ENCODE measurements around the gene GARNL3. TPM values are rescaled to one million over a fixed set of nuclear protein-coding genes. Genes with fewer than 3 reads are reported as not detected.
A peak's percentile ranks its signal among the peaks of the same experiment; 100 is the strongest.

Gene GARNL3
- total RNA-seq, 1 experiment from 2014 or later, result 3.2 TPM

- peak; percentile 21 for DNase-seq (ENCODE audit: low read depth)
Observed at GRCh38 chr9:127308652-127309434, 44.3 kb downstream of the GARNL3 start.

- no peak for DNase-seq (ENCODE audit: low read depth)
Observed at GRCh38 chr9:127309715-127310114, 45.1 kb downstream of the GARNL3 start.

DNA sequence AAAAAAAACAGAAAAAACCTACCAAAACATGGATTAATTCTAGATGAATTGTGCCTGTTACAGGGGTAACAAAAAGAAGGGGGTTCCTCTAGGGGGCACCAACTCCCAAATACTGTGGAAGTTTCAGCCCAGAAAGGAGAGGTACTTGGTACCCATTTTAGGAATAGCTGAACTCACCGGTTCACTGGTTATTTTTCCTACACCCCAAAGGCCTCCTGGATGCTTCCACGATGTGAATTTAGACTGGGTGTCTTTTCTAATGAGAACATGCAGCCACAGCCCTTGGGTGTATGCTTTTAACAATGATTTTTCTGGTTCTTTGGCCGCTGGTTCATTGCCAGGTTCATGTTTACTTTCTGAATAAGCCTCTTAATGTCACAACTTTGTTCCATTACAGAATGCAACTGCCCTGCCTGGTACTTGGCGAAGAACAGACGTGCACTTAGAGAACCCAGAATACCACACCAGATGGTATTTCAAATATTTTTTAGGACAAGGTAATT lies 46.7 kb downstream of the GARNL3 start:
- peak; percentile 32 for DNase-seq (ENCODE audit: low read depth)

- DNase-seq (ENCODE audit: low read depth), result no peak
Observed at GRCh38 chr9:127313042-127313560, 48.5 kb downstream of the GARNL3 start.

- DNase-seq (ENCODE audit: low read depth), result no peak
Observed at GRCh38 chr9:127314911-127315310, 50.3 kb downstream of the GARNL3 start.

DNA sequence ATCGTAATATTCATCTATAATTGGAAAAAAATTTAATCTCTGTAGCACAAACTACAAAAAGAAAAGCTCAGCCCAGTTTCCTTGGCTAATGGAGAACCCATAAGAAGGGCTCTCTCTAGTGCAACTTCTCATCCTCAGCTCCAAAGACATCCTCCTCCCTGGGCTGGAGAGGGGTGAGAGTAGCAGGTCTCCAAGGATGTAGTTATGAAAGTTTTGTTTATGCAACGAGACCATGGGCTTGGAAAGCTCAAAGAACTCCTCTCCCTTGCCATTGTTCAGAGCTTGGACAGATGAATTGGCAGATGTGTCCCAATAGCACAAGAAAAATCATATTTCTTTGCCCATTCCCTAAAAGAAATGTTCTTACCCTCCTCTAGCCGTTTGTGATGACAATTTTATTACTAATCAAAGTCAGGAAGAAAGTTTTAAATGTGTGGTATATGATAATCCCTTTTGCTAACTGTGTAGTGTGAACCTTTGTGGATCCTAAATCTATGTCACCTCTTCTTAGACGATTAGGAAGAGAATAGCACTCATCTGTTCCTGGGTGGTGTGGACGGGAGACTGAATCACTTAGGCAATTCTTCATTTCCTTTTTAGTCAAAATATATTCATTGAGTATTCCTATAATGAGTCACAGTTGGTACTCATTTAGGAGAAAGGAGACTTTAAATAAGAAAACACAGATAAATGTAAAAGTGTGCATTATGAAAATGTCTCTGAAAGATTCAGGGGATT lies 52.2 kb downstream of the GARNL3 start:
- no peak for DNase-seq (ENCODE audit: low read depth)

DNA sequence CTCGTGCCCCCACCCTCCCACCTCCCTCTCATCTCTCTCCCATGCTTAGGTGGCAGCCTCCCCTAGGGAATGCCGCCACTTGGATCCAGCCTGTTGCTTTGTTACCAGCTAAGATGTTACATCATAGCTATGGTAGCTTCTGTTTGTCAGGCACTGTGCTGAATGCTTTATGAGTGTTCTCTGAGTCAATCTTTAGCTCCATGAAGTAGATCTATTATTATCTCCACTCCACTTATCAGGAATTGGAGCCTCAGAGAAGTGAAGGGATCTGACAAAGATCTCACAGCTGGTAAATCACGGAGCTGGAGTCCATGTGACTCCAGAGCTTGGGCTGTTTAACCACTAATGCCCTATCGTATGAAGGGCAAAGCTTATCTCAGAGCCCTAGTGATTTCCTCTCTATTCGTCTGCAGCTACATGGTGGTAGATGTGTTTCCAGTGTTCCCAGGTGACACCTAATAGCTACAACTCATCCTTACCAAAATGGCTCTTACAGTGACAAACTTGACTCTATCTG lies 54.1 kb downstream of the GARNL3 start:
- DNase-seq (ENCODE audit: low read depth), result peak; percentile 48

GRCh38 chr9:127319366-127320114 lies 55.0 kb downstream of the GARNL3 start:
- no peak for DNase-seq (ENCODE audit: low read depth)

GRCh38 chr9:127320115-127320378 lies 55.5 kb downstream of the GARNL3 start:
- no peak for DNase-seq (ENCODE audit: low read depth)

- DNase-seq (ENCODE audit: low read depth), result no peak
Observed at GRCh38 chr9:127323393-127323792, 58.8 kb downstream of the GARNL3 start.

DNA sequence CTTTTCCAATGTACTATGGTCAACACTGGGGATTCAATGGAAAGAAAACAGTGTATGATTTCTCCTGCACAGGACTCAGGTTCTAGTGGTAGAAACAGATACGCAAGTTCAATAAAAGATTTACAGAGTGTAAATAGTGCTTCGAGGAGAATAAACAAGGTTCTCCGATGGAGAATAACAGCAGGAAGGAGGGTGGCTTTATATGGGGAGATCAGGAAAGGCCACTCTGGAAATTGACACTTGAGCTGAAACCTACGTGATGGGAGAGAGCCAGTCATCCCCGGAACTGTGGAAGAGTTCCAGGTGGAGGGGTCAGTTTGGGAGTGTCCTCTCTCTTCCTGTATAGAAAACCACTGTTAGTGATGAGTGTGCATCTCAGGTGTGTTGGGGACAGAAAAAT lies 65.9 kb downstream of the GARNL3 start:
- DNase-seq (ENCODE audit: low read depth), result no peak

DNA sequence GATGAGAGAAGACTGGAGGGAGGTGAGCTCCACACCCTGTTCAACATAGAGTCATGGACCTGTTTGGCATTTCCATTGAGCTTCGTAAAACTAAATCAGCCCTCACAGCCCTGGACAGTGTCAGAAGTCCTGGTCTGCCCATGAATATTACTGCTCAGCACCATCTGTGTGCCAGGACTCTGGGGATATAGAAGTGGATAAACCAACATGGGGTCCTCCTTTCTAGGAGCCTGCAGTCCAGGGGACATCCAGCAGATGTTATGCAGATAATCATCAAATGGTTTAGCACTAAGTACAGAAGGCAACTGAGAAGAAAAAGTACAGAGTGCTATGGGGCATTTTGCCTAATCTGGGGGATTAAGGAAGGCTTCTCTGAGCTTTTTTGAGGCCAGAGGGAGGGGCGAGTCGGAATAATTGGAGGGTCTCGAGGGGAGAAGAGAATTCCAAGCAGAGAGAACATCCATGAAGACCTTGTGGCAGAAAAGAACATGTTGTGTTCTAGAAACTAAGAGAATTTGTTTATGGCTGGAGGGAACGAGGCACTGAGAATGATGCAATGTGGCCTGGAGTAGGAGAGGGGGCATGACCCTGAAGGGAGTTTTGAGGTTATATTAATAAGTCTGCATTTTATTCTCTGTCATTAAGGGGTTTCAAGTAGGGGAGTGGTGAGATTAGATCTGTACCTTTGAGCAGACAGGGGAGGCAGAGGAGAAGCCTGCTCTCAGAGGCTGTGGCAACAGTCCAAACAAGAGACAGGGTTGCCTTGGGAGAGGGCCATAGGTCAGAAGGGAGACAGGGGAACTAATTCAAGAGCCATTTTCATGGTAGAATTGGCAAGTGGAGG lies 68.9 kb downstream of the GARNL3 start:
- DNase-seq (ENCODE audit: low read depth), result no peak

DNA sequence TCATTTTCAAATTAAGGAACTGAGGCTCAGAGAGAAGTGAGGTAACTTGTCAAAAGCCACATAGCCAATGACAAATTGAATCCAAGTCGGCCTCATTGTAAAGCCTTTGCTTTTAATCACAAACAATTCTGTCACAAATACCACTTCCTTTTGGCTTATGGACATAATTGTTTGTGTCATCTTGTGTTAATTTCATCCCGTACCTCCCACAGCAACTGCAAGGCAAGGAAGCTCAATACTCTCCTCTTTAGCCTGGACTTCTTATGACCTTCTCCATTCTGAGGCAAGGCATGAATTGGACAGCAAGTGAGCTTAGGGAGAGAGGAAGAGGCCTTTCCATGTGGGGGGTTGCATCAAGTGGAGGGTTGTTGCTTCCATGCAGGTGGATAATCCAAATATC lies 70.2 kb downstream of the GARNL3 start:
- no peak for DNase-seq (ENCODE audit: low read depth)

DNA sequence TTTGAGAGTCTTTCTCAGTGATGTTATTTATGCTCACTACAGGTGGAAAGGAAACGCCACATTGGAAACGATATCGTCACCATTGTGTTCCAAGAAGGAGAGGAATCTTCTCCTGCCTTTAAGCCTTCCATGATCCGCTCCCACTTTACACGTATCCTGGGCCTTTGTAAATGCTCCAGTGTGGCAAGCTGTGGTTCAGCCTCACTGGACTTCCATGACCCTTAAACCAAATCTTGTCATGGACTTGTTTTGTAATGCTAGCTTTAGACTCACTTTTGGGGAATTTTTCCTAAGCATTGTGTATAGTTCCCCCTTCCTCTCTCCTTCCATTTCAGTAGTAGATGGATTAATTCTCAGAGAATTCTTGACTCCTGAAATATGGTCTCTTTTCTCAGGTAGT lies 71.5 kb downstream of the GARNL3 start:
- peak; percentile 24 for DNase-seq (ENCODE audit: low read depth)

DNA sequence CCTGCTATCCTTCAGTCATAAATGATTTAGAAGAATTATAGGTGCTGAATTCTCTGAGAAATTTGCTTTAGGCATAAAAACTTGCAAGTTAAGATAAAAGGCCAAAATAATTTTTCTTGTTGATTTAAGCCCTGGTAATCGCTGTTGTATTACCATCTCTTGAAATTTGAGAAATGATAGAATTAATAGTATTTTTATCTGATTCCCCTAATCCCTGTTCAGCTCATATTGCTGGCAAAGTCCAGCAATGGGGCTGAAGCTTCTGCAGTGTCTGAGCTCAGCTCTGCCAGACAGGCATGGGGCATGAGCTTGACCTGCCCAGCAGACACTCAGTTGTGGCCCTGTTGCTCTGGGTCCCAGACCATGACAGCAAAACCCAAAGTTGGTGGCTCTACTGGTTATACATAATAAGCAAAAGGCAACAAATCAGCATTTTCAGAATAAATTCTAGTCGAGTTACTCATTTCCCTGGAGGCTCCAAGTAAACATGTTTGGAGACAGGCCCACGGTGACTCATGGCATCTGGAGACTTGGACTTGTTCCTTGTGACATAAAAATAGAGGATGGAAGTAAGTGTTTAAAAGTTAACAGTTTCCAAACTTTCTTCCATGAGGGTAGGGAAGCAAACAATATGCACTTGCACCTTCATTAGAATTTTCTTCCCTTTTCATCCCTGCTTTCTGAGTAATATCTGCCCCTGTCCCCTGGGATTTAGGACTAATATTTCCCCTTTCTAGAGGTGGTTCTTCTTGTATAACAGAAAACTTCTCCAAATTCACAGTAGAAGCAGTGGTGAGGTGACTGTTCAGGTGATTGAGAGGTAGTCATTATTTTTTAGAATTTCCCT lies 72.2 kb downstream of the GARNL3 start:
- DNase-seq (ENCODE audit: low read depth), result peak; percentile 93

- no peak for DNase-seq (ENCODE audit: low read depth)
Observed at GRCh38 chr9:127340721-127341120, 76.1 kb downstream of the GARNL3 start.

DNA sequence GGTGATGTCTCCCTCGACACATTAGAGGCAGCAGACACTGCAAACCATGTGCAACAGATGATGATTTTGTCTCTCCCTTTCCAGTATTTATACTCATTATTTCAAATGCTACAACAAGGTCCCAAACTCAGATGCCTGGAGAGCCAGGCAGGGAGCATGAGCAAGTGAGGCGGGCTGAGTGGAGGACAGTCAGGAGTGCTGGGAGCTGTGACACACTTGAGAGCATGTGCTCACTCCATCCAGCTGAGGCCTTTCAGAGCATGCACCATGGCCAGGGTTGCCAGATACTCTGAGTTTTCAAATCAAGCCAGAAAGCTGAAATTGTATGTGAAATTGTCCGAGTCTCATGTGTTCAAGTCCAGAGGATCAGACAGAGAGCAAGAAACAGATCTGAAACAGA lies 76.6 kb downstream of the GARNL3 start:
- DNase-seq (ENCODE audit: low read depth), result no peak

DNA sequence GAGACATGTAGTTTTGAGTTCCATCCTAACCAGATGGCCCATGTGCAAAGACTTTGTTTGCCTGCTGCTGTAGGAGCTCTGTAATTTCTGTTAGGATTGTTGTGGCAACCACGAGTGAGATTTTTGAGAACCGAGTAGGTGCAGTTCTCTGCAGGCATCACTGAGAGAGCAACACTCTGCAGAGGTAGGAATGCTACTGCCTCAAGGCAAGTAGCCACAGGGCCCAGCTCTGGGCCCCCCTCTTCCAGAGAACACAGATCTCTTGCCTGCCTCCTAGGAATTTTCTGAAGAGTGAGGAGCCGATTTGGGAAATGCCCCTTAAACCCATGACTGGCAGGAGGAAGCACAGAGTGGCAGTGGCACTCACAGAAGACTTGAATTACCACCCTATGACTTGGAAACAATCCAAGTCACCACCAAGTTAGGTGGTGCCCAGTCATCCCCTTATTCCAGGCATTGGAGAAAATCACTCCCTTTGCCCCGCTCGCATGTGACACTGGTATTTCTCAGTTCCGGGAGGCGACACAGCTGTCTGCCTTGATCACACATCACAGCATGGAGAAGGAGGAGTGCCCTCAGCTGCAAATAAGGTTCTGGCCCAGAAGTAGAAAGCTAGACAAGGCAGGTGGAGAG lies 79.9 kb downstream of the GARNL3 start:
- no peak for DNase-seq (ENCODE audit: low read depth)

DNA sequence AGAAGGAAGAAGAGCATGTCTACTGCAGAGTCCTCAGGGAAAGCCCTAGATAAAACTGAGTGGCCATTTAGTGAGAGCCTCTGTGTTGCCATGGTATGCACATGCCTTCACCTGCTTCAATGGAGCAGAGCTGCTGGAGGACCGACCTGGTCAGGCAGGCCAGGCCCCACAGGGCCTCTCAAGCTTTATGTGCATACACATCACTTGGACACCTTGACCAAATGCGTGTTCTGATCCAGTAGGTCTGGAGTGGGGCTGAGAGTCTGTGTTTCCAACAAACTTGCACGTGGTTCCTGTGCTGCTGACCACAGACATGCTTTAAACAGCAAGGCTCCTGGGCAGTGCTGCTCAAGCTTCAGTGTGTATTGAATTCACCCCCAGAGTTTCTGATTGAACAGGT lies 81.0 kb downstream of the GARNL3 start:
- no peak for DNase-seq (ENCODE audit: low read depth)

- no peak for DNase-seq (ENCODE audit: low read depth)
Observed at GRCh38 chr9:127346584-127346983, 82.0 kb downstream of the GARNL3 start.
